Retina (tissue), 1 donor: ENCODE results near the gene SLC4A2.

Source experiments
- DNase-seq: peaks from one replicate; pipeline ENCODE4 v3.0.0-alpha.2; 2016

Gene SLC4A2

GRCh38 chr7:151046603-151047573, 12.5 kb upstream of the SLC4A2 start:
- no peak for DNase-seq

DNA sequence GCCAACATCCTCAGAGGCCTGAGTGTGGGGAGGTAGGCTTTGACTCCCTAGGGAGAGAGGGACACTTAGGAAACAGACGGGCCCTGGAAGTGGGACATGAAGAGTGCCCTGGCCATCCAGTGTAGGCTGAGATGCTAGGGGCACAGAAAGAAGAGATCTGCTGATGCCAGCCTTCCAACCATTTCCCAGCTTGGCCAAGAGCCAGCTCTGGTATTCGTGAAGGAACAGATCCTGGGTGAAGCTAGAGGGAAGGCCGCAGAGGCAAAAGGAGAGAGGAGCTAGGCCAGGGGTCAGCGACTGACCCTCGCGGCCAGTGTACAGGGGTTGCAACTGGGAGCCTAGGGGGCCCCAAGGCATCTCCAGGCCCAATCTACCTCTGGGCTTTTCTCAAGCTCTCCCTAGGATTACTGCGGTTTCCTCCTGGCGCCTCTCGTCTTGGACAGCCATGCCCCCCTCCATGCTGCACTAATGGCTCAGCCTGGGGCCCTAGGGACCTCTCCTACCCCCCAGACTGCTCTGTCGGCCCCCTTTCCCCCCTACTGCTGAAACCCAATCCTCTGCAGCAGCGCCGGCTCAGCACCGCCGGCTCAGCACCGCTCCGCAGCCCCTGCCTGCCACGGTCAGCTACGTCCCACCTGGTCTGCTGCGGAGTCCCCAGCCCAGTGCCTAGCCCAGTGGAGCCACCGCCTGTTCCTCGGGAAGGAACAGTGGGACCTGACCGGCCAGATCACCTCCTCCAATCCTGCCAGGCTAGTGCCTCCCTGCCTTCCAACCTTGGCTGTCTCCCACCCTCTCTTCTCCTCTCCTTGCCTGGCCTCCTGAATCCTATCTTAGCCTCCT, 11.2 kb upstream of the SLC4A2 start, which contains the start of gene ASIC3:
Gene ASIC3 (plus strand): TSS at position 556 of the 840 bp plus-strand sequence. CDS start 355 bp downstream, outside the sequence.
- DNase-seq, result no peak

- DNase-seq, result no peak
These were observed 10.4 kb upstream of the SLC4A2 start for GRCh38 chr7:151048911-151049463.

DNA sequence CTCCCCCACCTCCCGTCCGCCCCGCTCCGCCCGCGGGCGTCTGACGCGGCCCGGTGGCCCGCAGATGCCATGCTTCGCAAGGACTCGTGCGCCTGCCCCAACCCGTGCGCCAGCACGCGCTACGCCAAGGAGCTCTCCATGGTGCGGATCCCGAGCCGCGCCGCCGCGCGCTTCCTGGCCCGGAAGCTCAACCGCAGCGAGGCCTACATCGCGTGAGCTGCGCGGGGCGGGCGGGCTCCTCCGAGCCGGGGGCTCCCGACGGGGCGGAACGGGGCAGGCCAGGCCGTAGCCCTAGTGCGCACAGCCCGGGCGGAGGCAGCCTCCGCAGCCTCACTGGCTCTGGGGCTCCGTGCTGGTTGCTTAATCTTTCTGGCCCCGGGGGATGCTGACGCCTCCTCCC, 8.3 kb upstream of the SLC4A2 start:
- peak; percentile 72 for DNase-seq

DNA sequence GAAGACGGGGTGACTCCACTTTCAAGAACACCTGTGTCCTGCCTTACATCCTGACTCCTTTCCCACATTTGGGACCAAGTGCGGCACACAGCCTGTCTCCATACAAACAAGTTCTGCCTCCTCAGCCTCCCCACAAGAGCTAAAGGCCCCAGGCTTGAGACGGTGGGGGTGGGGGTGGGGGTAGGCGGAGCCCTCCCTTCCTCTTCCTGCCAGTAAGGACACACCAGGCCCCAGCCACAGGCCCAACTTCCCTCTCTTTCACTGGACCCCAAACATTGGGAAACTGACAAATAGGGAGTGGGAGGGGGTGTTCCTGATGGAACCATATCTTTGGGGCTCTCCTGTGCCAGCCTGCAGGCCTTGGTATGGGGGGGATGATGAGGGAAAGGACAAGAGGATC, 6.3 kb upstream of the SLC4A2 start:
- DNase-seq, result no peak

DNA sequence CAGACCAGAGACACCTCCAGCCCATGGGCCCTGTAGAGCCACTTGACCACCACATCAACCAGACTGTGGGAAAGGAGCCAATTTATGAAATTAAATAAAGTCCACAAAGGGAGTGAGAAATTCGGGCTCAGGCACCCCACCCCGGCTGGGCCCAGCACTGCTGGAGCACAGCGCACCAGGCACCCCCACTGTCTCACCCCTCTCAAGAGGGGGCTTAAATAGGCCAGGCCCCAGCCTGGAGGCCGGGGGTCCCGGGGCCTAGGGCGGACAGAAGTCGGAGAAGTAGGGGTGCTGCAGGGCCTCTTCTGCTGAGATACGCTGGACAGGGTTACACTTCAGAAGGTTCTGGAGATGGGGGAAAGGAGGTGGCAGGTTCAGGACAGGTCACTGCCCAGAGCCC, 5.6 kb upstream of the SLC4A2 start:
- no peak for DNase-seq

GRCh38 chr7:151056283-151056665, 3.1 kb upstream of the SLC4A2 start:
- DNase-seq, result no peak

- no peak for DNase-seq
These were observed 2.5 kb upstream of the SLC4A2 start for GRCh38 chr7:151056666-151057505.

- no peak for DNase-seq
These were observed 1.8 kb upstream of the SLC4A2 start, which contains the start of gene CDK5 for GRCh38 chr7:151057506-151057988. TSS of gene CDK5 (minus strand) at chr7:151057897. CDS start at chr7:151057848, 49 bp downstream.

GRCh38 chr7:151057989-151058780, 1.2 kb upstream of the SLC4A2 start:
- peak; percentile 99 for DNase-seq

GRCh38 chr7:151058781-151059366, 515 bp upstream of the SLC4A2 start:
- peak; percentile 65 for DNase-seq

DNA sequence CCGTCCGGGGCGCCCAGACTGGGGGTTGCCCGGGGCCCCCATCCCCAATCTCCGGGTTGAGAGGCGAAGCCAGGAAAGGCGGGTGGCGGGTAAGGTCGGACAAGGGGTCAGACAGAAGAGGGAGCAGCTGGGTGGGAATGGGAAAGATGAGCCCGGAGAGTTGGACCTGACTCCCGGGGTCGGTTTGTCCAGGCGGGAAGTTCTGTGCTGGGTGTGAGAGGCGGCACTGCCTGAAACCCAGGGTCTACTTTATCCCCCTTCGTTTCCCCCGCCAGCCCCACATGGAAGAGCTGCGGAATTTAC, 675 bp downstream of the SLC4A2 start:
- DNase-seq, result no peak

- DNase-seq, result no peak
These were observed 1.2 kb downstream of the SLC4A2 start for GRCh38 chr7:151060416-151061212.

DNA sequence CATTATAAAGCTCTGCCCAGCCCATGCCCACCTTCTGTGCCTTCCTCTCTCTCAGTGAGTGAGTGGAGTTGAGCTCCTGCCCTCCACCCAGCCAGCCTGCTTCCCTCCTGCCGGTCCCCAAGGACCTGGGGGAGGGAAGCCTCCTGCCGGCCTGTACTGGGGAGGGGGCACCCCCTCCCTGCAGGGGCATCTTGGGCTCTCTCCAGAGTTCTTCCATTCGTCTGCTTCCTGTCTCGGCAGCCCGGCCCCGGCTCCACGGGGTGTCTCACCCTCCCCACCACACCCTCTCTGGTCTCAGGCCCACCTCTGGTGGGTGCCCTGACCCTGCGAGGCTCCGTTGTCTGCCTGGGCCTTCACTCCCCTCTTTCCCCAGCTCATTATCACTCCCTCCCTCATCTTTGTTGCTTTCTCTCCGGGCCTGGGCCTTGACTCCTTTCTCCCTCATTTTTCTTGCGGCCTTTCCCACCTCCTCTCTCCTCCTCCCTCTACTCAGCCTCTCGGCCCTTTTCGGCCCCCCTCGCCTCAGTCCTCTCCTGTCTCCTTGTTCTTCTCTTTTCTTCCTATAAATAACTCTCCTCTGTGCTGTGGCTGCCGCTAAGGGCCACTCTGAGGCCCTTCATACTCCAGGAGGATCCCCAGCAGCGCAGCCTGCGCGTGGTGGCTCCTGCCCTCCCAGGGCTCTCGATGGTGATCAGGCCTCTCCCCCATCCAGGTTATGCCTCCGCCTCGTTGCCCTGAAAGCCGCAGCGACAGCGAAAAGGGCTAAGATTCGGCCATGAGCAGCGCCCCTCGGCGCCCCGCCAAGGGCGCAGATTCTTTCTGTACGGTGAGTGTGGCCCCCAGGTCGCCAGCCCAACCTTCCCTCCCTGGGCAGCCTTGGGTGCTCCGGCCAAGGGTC, 2.1 kb downstream of the SLC4A2 start:
- no peak for DNase-seq

DNA sequence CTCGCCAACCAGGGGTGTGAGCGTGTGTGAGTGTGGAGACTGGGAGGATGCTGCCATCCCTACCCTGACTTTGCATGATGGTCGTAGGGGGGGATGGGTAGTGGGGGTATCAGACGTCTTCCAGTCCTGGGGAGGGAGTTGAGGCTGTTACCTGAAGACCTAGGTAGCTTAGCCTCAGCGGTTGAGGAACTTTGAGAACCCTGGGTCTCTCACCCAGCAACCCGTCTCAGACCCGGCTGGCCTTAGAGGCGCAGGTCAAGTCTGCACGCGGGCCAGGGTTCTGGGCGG, 2.7 kb downstream of the SLC4A2 start:
- peak; percentile 47 for DNase-seq

DNA sequence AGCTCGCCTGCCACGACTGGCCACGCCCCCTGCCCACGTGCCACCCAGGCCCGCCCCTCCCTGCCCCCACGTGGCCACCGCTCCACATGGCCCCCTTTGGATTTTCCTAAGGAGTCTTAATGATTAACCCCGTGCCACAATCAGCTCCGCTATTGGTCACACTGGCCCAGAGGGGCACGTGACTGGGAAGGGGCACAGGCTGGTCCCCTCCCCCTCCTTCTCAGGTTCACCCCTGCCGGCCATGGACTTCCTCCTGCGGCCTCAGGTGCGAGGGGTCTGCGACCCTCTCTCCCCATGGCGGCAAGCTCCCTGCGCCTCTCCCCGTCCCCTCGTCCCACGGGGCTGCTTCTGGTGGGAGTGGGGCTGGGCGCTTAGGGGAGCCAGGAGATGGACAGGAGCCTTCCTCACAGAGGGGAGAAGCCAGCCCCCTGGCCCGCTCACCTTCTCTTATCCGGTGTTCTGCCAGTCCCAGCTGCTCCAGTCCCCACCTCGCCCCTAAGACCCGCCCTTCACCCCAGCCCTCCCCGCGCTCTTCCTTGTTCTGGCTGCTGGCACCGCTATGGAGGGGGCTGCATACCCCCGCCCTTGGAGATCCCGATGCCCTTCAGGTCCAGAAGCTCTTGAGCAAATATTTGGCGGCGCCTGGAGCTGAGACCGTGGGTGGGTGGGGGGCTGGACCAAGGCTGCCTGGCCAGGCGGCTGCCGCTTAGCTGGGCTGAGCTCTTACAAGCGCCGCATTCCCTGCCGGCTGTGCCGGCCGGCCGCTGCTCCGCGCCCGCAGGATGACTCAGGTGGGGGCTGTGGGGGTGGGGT, 3.2 kb downstream of the SLC4A2 start:
- DNase-seq, result peak; percentile 72

GRCh38 chr7:151063212-151063561, 3.8 kb downstream of the SLC4A2 start:
- no peak for DNase-seq

GRCh38 chr7:151064454-151064853, 5.1 kb downstream of the SLC4A2 start:
- DNase-seq, result no peak
